HEK293 (cell line): ENCODE results near the gene MRPL41.

ENCODE experiments used
- CTCF ChIA-PET: fragments of 350-600 bp; formaldehyde crosslinking; extraction: SDS; loops from one replicate; lab custom pipeline; 2021; ENCODE audit warnings: antibody characterized with exemption; lab: Yijun Ruan, JAX
- POLR2A ChIA-PET: fragments of 300-600 bp; formaldehyde crosslinking; extraction: SDS; loops from one replicate; lab custom pipeline; 2020; ENCODE audit warnings: antibody characterized with exemption, inconsistent platforms; lab: Yijun Ruan, JAX
- H3K27ac ChIP-seq: fragments of 200-500 bp; sonication (Bioruptor generic); 2 replicates; pipeline ENCODE4 v1.5.1; 2014; ENCODE audit warnings: low read depth, low read length, control low read depth, inconsistent platforms; ENCODE audit errors: extremely low read depth
- H3K36me3 ChIP-seq, 2 experiments: fragments of 200-500 bp in 1 of 2; sonication (Bioruptor generic) in 1 of 2; 1 replicate in 1 of 2; 2 replicates in 1 of 2; pipeline ENCODE4 v1.5.1; 2014 to 2017; ENCODE audit warnings: inconsistent platforms in 2 of 2, low read length in 2 of 2; ENCODE audit not compliant: control insufficient read depth in 2 of 2, insufficient read depth in 1 of 2
- H3K4me1 ChIP-seq: fragments of 200-500 bp; sonication (Bioruptor generic); 2 replicates; pipeline ENCODE4 v1.5.1; 2014; ENCODE audit warnings: mild to moderate bottlenecking, low read length, inconsistent platforms; ENCODE audit not compliant: control insufficient read depth, insufficient read depth
- H3K4me3 ChIP-seq: 2 replicates; pipeline ENCODE4 v1.5.1; 2011; ENCODE audit warnings: low read depth, mild to moderate bottlenecking, control low read depth, low read length, moderate library complexity
- H3K9me3 ChIP-seq: fragments of 200-500 bp; sonication (Bioruptor generic); 2 replicates; pipeline ENCODE4 v1.5.1; 2014; ENCODE audit warnings: low read depth, low read length, inconsistent platforms; ENCODE audit not compliant: control insufficient read depth, insufficient read depth
- ATF2 ChIP-seq: fragments of 450-650 bp; formaldehyde crosslinking; IDR thresholded peaks from 2 replicates; pipeline ENCODE4 v1.5.1; 2016; ENCODE audit warnings: missing biosample characterization, missing genetic modification characterization, low read depth
- GFI1B ChIP-seq: fragments of 450-650 bp; formaldehyde crosslinking; IDR thresholded peaks from 2 replicates; pipeline ENCODE4 v1.5.1; 2016; ENCODE audit warnings: missing biosample characterization, missing genetic modification characterization
- GLI4 ChIP-seq: fragments of 450-650 bp; formaldehyde crosslinking; IDR thresholded peaks from 2 replicates; pipeline ENCODE4 v1.5.1; 2016; ENCODE audit warnings: missing biosample characterization, missing genetic modification characterization
- GLIS1 ChIP-seq: fragments of 450-650 bp; formaldehyde crosslinking; IDR thresholded peaks from 2 replicates; pipeline ENCODE4 v1.5.1; 2016; ENCODE audit warnings: missing biosample characterization, missing genetic modification characterization
- KLF1 ChIP-seq: fragments of 450-650 bp; formaldehyde crosslinking; IDR thresholded peaks from 2 replicates; pipeline ENCODE4 v1.5.1; 2016; ENCODE audit warnings: missing biosample characterization, missing genetic modification characterization
- KLF16 ChIP-seq: fragments of 450-650 bp; formaldehyde crosslinking; IDR thresholded peaks from 2 replicates; pipeline ENCODE4 v1.5.1; 2017; ENCODE audit warnings: missing biosample characterization, missing genetic modification characterization
- KLF17 ChIP-seq: fragments of 450-650 bp; formaldehyde crosslinking; IDR thresholded peaks from 2 replicates; pipeline ENCODE4 v1.5.1; 2016; ENCODE audit warnings: missing biosample characterization, missing genetic modification characterization
- MEIS1 ChIP-seq: sonication (generic); formaldehyde crosslinking; IDR thresholded peaks from 2 replicates; pipeline ENCODE4 v1.8.1; 2022; ENCODE audit warnings: missing genetic modification reagents, mild to moderate bottlenecking, borderline replicate concordance
- RBAK ChIP-seq: fragments of 450-650 bp; formaldehyde crosslinking; IDR thresholded peaks from 2 replicates; pipeline ENCODE4 v1.5.1; 2016; ENCODE audit warnings: missing biosample characterization, missing genetic modification characterization
- SETDB1 ChIP-seq: IDR thresholded peaks from one replicate; pipeline ENCODE4 v1.6.1; 2017; ENCODE audit warnings: mild to moderate bottlenecking, low read length, moderate library complexity, mixed read lengths; ENCODE audit not compliant: insufficient read length
- YY2 ChIP-seq: fragments of 450-650 bp; formaldehyde crosslinking; IDR thresholded peaks from 2 replicates; pipeline ENCODE4 v1.5.1; 2016; ENCODE audit warnings: missing biosample characterization, missing genetic modification characterization
- ZBTB20 ChIP-seq: fragments of 450-650 bp; formaldehyde crosslinking; IDR thresholded peaks from 2 replicates; pipeline ENCODE4 v1.5.1; 2016; ENCODE audit warnings: missing biosample characterization, missing genetic modification characterization
- ZBTB48 ChIP-seq: fragments of 450-650 bp; formaldehyde crosslinking; IDR thresholded peaks from 2 replicates; pipeline ENCODE4 v1.5.1; 2016; ENCODE audit warnings: missing biosample characterization, missing genetic modification characterization
- ZFHX2 ChIP-seq: fragments of 450-650 bp; formaldehyde crosslinking; conservative IDR thresholded peaks from 2 replicates; pipeline ENCODE4 v1.5.1; 2016; ENCODE audit warnings: missing biosample characterization, missing genetic modification characterization
- ZIC2 ChIP-seq: fragments of 450-650 bp; formaldehyde crosslinking; IDR thresholded peaks from 2 replicates; pipeline ENCODE4 v1.5.1; 2016; ENCODE audit warnings: missing biosample characterization, missing genetic modification characterization
- ZNF266 ChIP-seq: fragments of 450-650 bp; formaldehyde crosslinking; IDR thresholded peaks from 2 replicates; pipeline ENCODE4 v1.5.1; 2016; ENCODE audit warnings: missing biosample characterization, missing genetic modification characterization, low read depth
- ZNF341 ChIP-seq: fragments of 450-650 bp; formaldehyde crosslinking; IDR thresholded peaks from 2 replicates; pipeline ENCODE4; 2016; ENCODE audit warnings: low read depth, missing biosample characterization, missing genetic modification characterization
- ZNF488 ChIP-seq: fragments of 450-650 bp; formaldehyde crosslinking; IDR thresholded peaks from 2 replicates; pipeline ENCODE4 v1.5.1; 2016; ENCODE audit warnings: missing biosample characterization, missing genetic modification characterization
- ZNF518A ChIP-seq: fragments of 450-650 bp; formaldehyde crosslinking; conservative IDR thresholded peaks from 2 replicates; pipeline ENCODE4 v1.5.1; 2016; ENCODE audit warnings: low read depth, missing biosample characterization, missing genetic modification characterization
- ZNF530 ChIP-seq: fragments of 450-650 bp; formaldehyde crosslinking; IDR thresholded peaks from 2 replicates; pipeline ENCODE4 v1.5.1; 2016; ENCODE audit warnings: low read depth, missing biosample characterization, missing genetic modification characterization
- ZNF561 ChIP-seq: fragments of 450-650 bp; IDR thresholded peaks from 2 replicates; pipeline ENCODE4 v1.5.1; 2018; ENCODE audit warnings: missing biosample characterization, missing genetic modification characterization, borderline replicate concordance
- ZNF610 ChIP-seq: fragments of 450-650 bp; formaldehyde crosslinking; IDR thresholded peaks from 2 replicates; pipeline ENCODE4 v1.5.1; 2016; ENCODE audit warnings: missing biosample characterization, missing genetic modification characterization, borderline replicate concordance
- ZNF670 ChIP-seq: fragments of 450-650 bp; formaldehyde crosslinking; IDR thresholded peaks from 2 replicates; pipeline ENCODE4 v1.5.1; 2016; ENCODE audit warnings: missing biosample characterization, missing genetic modification characterization, low read depth
- ZNF677 ChIP-seq: fragments of 450-650 bp; IDR thresholded peaks from 2 replicates; pipeline ENCODE4 v1.5.0; 2018; ENCODE audit warnings: missing biosample characterization, mild to moderate bottlenecking, missing genetic modification characterization, moderate library complexity
- ZNF791 ChIP-seq: fragments of 450-650 bp; formaldehyde crosslinking; IDR thresholded peaks from 2 replicates; pipeline ENCODE4 v1.5.1; 2016; ENCODE audit warnings: missing biosample characterization, missing genetic modification characterization
- ZNF843 ChIP-seq: fragments of 450-650 bp; formaldehyde crosslinking; IDR thresholded peaks from 2 replicates; pipeline ENCODE4 v1.5.1; 2016; ENCODE audit warnings: missing biosample characterization, missing genetic modification characterization
- ZXDB ChIP-seq: fragments of 450-650 bp; formaldehyde crosslinking; IDR thresholded peaks from 2 replicates; pipeline ENCODE4 v1.5.1; 2016; ENCODE audit warnings: missing biosample characterization, missing genetic modification characterization

MRPL41 gene

GRCh38 chr9:137592767-137593166, 41.1 kb downstream of the MRPL41 start:
- Histone ChIP-seq H3K9me3 (no peaks in the 10 kb centered on the region), H3K27ac (no peak overlapping the region), H3K4me3 (no peak overlapping the region), H3K36me3 (peaks cover 4 to 16% of the 10 kb centered on the region in 2 experiments; a peak in 2 of 3 replicates), H3K4me1 (peaks cover 2% of the 10 kb centered on the region; the same call in 1 of the 2 replicates)
- TF ChIP-seq GFI1B (no peak), MEIS1 (no peak), ZNF677 (no peak), SETDB1 (no peak), ZNF670 (tag by site-specific recombination) (no peak), ZFHX2 (0 out of 2 replicates have a peak, but pooled peaks have one; percentile 8), ZNF518A (tag by site-specific recombination) (no peak), ZIC2 (tag by site-specific recombination) (no peak), KLF17 (tag by site-specific recombination) (no peak), ZBTB20 (tag by site-specific recombination) (peak; percentile 75)
- ChIA-PET CTCF (interaction anchor here (0.6 to 2.0 kb wide), 4 partner anchors 13 to 151 kb away, joined by 3 to 9 read pairs (median 3); partner anchors contain the start of gene NSMF), POLR2A (interaction anchor here (1.0 to 3.0 kb wide), 3 partner anchors 10 to 19 kb away, joined by 4 to 43 read pairs (median 7); partner anchors contain the start of gene ARRDC1)

- no peaks in the 10 kb centered on the region for H3K9me3 ChIP-seq
- ChIA-PET CTCF (interaction anchor here (0.6 to 0.8 kb wide), 3 partner anchors 14 to 151 kb away, joined by 3 read pairs; partner anchors contain the start of gene NSMF), POLR2A (interaction anchor here (1.0 to 3.0 kb wide), 4 partner anchors 10 to 19 kb away, joined by 3 to 43 read pairs (median 6); partner anchors contain the start of gene ARRDC1)
- no peak overlapping the region for H3K4me3 ChIP-seq
- H3K36me3 ChIP-seq, result peaks cover under 1 to 12% of the 10 kb centered on the region in 2 experiments; a peak in 2 of 3 replicates
- H3K4me1 ChIP-seq, result peaks cover 2% of the 10 kb centered on the region; the same call in 1 of the 2 replicates
- H3K27ac ChIP-seq, result no peak overlapping the region
- TF ChIP-seq ZNF561 (tag by site-specific recombination) (no peak), KLF1 (tag by site-specific recombination) (no peak), KLF16 (tag by site-specific recombination) (no peak), RBAK (no peak), ZNF266 (tag by site-specific recombination) (no peak), ATF2 (tag by site-specific recombination) (no peak), GLI4 (tag by site-specific recombination) (no peak), ZNF610 (tag by site-specific recombination) (no peak), ZXDB (tag by site-specific recombination) (peak; percentile 57), YY2 (tag by site-specific recombination) (no peak), ZBTB48 (no peak), ZNF341 (no peak), ZNF791 (tag by site-specific recombination) (no peak), GLIS1 (peak; percentile 46; the same call in 1 of the 2 replicates), ZNF530 (tag by site-specific recombination) (no peak), ZNF843 (tag by site-specific recombination) (no peak), ZNF488 (no peak)
These were observed 41.5 kb downstream of the MRPL41 start for GRCh38 chr9:137593176-137593575.
